ENCODE measurements around the gene RBM26. TPM values are rescaled to one million over a fixed set of nuclear protein-coding genes. Genes with fewer than 3 reads are reported as not detected.

The RBM26 gene
- polyA plus RNA-seq, 1 donor from 2014 or later = 112 TPM

DNA sequence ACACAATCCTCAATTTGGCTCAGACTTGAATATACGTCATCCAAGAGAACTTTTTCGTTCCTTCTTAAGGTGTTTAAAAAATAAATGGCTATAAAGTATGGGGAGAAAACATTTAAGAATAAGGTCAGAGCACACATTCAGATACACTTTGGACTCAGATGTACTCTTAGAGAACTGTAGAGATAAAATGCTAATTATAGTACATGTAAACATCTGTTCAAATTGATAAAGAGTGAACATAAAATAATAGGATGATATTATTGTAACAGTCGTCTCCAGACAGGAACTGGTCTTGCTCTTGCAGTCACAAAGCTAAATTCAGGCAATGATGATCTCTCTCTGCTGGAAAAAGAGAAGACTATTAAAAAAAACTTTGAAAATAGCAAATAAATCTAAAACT is 91.4 kb downstream of the RBM26 start:
- H3K36me3 ChIP-seq (ENCODE audit: insufficient read depth, low read length) = no peaks in the 10 kb centered on the region
- no peak overlapping the region for H2AFZ ChIP-seq (ENCODE audit: low read depth, low read length)
- H4K20me1 ChIP-seq (ENCODE audit: insufficient read depth) = no peaks in the 10 kb centered on the region
- no peak overlapping the region for H3K9ac ChIP-seq (ENCODE audit: low read length)
- H3K9me3 ChIP-seq (ENCODE audit: low read length) = no peaks in the 10 kb centered on the region
- no peak overlapping the region for H3K4me2 ChIP-seq (ENCODE audit: low read length)
- no peaks in the 10 kb centered on the region for H3F3A ChIP-seq (ENCODE audit: insufficient read depth, low read length, poor library complexity, severe bottlenecking)
- no peak overlapping the region for H3K27ac ChIP-seq (ENCODE audit: low read length)
- H3K79me2 ChIP-seq (replicated peaks; ENCODE audit: insufficient read depth, low read length) = no peaks in the 10 kb centered on the region
- H3K27me3 ChIP-seq (ENCODE audit: insufficient read depth, low read depth, low read length) = no peaks in the 10 kb centered on the region
- TF ChIP-seq SMC3 (conservative IDR thresholded peaks at IDR 0.05; ENCODE audit: poor library complexity) (no peak), EP300 (conservative IDR thresholded peaks at IDR 0.05; ENCODE audit: poor library complexity, severe bottlenecking) (no peak), MXI1 (conservative IDR thresholded peaks at IDR 0.05; ENCODE audit: poor library complexity, severe bottlenecking) (no peak), EZH2 (IDR thresholded peaks at IDR 0.05; ENCODE audit: borderline replicate concordance, insufficient read depth, low read length, poor library complexity, severe bottlenecking) (no peak), POLR2AphosphoS5 (IDR thresholded peaks at IDR 0.05) (no peak), TAF1 (IDR thresholded peaks at IDR 0.05; ENCODE audit: low read depth) (no peak), RAD21 (conservative IDR thresholded peaks at IDR 0.05) (no peak)
- TF ChIP-seq, protein P1, sequence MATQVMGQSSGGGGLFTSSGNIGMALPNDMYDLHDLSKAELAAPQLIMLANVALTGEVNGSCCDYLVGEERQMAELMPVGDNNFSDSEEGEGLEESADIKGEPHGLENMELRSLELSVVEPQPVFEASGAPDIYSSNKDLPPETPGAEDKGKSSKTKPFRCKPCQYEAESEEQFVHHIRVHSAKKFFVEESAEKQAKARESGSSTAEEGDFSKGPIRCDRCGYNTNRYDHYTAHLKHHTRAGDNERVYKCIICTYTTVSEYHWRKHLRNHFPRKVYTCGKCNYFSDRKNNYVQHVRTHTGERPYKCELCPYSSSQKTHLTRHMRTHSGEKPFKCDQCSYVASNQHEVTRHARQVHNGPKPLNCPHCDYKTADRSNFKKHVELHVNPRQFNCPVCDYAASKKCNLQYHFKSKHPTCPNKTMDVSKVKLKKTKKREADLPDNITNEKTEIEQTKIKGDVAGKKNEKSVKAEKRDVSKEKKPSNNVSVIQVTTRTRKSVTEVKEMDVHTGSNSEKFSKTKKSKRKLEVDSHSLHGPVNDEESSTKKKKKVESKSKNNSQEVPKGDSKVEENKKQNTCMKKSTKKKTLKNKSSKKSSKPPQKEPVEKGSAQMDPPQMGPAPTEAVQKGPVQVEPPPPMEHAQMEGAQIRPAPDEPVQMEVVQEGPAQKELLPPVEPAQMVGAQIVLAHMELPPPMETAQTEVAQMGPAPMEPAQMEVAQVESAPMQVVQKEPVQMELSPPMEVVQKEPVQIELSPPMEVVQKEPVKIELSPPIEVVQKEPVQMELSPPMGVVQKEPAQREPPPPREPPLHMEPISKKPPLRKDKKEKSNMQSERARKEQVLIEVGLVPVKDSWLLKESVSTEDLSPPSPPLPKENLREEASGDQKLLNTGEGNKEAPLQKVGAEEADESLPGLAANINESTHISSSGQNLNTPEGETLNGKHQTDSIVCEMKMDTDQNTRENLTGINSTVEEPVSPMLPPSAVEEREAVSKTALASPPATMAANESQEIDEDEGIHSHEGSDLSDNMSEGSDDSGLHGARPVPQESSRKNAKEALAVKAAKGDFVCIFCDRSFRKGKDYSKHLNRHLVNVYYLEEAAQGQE (IDR thresholded peaks at IDR 0.05; ENCODE audit: borderline replicate concordance) = no peak
- TF ChIP-seq, protein P2, sequence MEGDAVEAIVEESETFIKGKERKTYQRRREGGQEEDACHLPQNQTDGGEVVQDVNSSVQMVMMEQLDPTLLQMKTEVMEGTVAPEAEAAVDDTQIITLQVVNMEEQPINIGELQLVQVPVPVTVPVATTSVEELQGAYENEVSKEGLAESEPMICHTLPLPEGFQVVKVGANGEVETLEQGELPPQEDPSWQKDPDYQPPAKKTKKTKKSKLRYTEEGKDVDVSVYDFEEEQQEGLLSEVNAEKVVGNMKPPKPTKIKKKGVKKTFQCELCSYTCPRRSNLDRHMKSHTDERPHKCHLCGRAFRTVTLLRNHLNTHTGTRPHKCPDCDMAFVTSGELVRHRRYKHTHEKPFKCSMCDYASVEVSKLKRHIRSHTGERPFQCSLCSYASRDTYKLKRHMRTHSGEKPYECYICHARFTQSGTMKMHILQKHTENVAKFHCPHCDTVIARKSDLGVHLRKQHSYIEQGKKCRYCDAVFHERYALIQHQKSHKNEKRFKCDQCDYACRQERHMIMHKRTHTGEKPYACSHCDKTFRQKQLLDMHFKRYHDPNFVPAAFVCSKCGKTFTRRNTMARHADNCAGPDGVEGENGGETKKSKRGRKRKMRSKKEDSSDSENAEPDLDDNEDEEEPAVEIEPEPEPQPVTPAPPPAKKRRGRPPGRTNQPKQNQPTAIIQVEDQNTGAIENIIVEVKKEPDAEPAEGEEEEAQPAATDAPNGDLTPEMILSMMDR (IDR thresholded peaks at IDR 0.05; ENCODE audit: poor library complexity, severe bottlenecking) = no peak
- H3K9me2 ChIP-seq (ENCODE audit: insufficient read depth, low read length) = no peaks in the 10 kb centered on the region
- no peak overlapping the region for H3K4me3 ChIP-seq (ENCODE audit: low read length)

DNA sequence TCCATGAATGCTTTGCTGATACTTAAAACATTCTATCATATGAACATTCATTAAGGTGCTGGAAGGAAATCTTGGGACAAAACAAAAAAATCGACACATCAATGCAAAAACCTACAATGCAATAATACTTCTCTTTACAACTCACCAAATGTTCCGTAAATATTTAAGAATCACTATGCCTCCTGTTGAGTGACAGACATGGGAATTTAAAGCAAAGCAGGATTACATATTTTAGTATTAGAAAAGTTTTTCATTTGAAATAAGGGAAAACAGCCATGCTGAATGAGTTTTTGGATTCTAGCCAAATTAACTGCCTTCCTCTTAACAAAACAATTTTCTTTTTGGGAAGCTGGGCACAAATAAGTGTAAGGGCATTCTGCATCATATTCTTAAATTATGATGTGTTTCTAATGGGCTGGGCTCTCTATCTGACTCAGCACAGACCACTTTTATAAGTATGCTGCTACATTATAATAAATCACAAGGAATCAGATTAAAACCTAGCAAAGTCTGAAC is 93.7 kb downstream of the RBM26 start:
- no peak overlapping the region for H3K9ac ChIP-seq (ENCODE audit: low read length)
- H3K27ac ChIP-seq (ENCODE audit: low read length) = no peak overlapping the region
- no peaks in the 10 kb centered on the region for H3K9me2 ChIP-seq (ENCODE audit: insufficient read depth, low read length)
- no peak overlapping the region for H2AFZ ChIP-seq (ENCODE audit: low read depth, low read length)
- H4K20me1 ChIP-seq (ENCODE audit: insufficient read depth) = no peaks in the 10 kb centered on the region
- no peaks in the 10 kb centered on the region for H3K79me2 ChIP-seq (replicated peaks; ENCODE audit: insufficient read depth, low read length)
- no peaks in the 10 kb centered on the region for H3K27me3 ChIP-seq (ENCODE audit: insufficient read depth, low read depth, low read length)
- no peaks in the 10 kb centered on the region for H3F3A ChIP-seq (ENCODE audit: insufficient read depth, low read length, poor library complexity, severe bottlenecking)
- H3K36me3 ChIP-seq (ENCODE audit: insufficient read depth, low read length) = no peaks in the 10 kb centered on the region
- TF ChIP-seq EP300 (conservative IDR thresholded peaks at IDR 0.05; ENCODE audit: poor library complexity, severe bottlenecking) (no peak), SMC3 (conservative IDR thresholded peaks at IDR 0.05; ENCODE audit: poor library complexity) (no peak), EZH2 (IDR thresholded peaks at IDR 0.05; ENCODE audit: borderline replicate concordance, insufficient read depth, low read length, poor library complexity, severe bottlenecking) (no peak), RAD21 (conservative IDR thresholded peaks at IDR 0.05) (no peak), TAF1 (IDR thresholded peaks at IDR 0.05; ENCODE audit: low read depth) (no peak)
- TF ChIP-seq, protein P2 (IDR thresholded peaks at IDR 0.05; ENCODE audit: poor library complexity, severe bottlenecking) = no peak
- TF ChIP-seq, protein P1 (IDR thresholded peaks at IDR 0.05; ENCODE audit: borderline replicate concordance) = no peak
- no peak overlapping the region for H3K4me3 ChIP-seq (ENCODE audit: low read length)
- H3K9me3 ChIP-seq (ENCODE audit: low read length) = no peaks in the 10 kb centered on the region
- no peak overlapping the region for H3K4me2 ChIP-seq (ENCODE audit: low read length)

All from neural cell (in vitro differentiated cells).